ENCODE measurements around the gene PLPPR2.
"Not testable (repeated sequence)": the region's sequence is repeated elsewhere in the genome, so short reads cannot be mapped to it uniquely, and the experiment has no call there.

Gene PLPPR2

DNA sequence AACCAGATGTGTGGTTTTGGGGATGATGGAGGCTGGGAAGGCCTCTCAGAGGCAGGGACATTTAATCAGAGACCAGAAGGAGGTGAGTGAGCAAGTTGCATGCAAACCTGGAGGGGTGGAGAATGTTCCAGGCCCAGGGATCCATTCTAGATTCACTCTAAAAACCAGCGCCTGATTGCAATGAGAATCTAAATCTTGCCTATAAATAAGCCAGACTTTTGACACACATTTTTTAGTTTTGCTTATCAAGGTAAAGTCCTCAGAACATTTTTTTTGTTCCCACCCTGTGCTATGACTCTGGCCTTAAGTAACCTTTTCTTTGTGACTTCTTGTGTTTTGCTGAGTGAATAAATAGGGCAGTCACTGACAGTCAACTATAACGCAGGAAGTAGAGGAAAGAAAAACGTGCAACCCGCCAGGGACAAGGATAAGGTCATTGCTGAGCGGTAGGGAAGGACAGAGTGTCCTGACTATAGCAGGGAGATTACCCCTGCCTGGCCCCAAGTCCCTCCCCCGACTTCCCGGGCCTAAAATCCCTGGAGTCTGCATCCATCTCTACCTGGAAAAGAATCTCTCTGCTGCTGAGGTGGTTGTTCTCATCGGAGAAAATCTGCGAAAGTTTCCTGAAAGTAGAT lies 49.5 kb downstream of the PLPPR2 start:
- no peak for DNase-seq

DNA sequence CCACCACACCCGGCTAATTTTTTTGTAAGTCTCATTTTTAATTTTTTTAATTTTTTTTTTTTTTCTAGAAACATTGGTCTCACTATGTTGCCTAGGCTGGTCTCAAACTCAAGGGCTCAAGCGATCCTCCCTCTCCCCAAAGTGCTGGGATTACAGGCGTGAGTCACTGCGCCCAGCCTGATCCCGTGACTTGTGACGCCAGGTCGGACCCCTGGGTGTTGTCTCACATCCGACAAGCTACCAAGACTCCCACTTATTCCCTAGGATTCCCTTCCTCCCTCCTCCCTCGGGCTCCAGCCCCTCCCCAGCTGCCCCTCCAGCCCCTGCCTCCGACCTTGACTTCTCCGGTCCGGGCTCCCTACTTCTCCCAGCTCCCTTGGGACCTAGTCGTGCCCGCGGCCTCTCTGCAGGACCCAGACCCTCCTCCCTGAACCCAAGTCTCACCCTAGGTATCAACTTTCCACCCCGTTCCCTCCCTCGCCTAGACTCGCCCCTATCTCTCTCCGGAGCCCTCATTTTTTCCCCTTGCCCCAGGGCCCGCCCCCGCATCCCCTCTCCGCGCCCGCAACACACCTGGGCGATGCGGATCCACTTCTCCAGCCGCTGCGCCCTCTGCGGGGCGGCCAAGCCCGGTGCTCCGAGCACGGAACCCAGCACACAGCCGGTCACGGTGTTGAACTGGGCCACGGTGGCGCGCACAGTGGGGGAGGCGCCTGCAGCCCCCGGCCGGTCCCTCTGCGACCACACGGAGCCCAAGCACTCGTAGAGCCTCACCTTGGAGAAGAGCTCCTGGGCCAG lies 50.8 kb downstream of the PLPPR2 start:
- DNase-seq: no peak

DNA sequence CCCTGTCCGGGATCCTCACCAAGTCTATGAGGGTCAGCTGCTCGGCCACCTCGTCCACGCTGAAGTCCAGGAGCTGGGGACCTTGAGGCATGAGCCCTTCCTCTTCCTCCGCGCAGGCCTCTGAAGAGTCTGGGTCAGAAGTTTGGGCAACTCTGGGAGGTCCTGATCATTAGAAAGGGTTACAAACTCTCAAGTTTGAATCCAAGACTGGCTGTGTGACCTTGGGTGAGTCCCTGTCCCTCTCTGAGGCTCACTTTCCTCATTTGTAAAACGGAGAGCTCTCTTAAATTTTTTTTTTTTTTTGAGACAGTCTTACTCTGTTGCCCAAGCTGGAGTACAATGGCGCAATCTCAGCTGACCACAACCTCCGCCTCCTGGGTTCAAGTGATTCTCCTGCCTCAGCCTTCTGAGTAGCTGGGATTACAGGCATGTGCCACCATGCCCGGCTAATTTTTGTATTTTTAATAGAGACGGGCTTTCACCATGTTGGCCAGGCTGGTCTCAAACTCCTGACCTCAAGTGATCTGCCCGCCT lies 51.5 kb downstream of the PLPPR2 start:
- DNase-seq: not testable (repeated sequence)

DNA sequence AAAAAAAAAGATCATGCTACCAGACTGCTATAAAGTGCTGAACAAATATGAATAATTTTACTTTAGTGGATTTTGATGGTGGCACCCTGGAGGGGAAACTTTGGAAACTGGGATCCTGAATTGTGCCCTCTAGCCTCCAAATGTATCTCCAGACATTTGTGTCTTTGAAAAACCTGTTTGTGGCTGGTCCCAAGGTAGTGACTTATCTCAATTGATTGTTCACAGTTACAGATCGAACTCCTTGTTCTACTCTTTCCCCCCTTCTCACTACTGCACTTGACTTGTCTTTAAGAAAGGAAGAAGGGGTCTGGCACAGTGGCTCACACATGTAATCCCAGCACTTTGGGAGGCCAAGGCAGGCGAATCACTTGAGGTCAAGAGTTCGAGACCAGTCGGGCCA lies 53.4 kb downstream of the PLPPR2 start:
- no peak for DNase-seq

DNA sequence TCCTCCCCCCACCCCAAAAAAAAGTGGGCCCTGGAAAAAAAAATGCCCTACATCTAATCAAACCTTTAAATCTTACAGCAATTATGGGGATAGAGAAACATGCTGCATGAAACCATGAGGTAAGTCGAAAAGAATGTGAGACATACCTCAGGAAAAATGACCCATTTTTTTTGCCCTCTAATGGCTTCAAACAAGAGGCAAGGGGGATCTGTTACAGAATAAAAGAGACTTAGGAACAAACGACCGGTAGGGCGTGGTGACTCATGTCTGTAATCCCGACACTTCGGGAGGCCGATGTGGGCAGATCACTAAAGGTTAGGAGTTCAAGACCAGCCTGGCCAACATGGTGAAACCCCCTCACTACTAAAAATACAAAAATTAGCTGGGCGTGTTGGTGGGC lies 55.5 kb downstream of the PLPPR2 start:
- DNase-seq: no peak

DNA sequence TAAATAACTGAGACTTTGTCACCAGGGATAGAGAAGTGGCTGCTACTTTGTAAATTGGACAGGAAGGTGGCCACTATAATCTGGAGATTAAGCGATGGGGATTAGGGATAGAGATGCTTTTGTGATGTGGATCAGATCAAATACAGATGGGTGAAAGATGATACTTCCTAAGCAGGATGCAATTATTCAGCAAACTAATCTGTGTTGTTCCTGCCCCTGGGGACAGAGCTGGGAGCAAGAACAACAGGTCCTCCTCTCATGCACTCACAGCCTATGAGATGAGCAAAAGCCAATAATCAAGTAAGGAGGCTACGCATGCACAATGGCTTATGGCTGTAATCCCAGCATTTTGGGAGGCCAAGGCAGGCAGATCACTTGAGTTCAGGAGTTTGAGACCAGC lies 59.3 kb downstream of the PLPPR2 start:
- DNase-seq: no peak

Data from DMS153 (cell line).